Measurements from ENCODE around the gene TTN.

GRCh38 chr2:178734518-178734917 is 72.7 kb downstream of the TTN start:
- no peak for TF ChIP-seq CTCF (IDR thresholded peaks at IDR 0.05; ENCODE audit: insufficient read depth, low read depth, low read length)
- no peak for TF ChIP-seq EZH2 (IDR thresholded peaks at IDR 0.05; ENCODE audit: insufficient read depth, low read length)
